ENCODE measurements around the gene ESYT3. TPM values are rescaled to one million over a fixed set of nuclear protein-coding genes. Genes with fewer than 3 reads are reported as not detected.

ESYT3 gene
- total RNA-seq, 1 experiment from 2014 or later = 6.4 TPM

DNA sequence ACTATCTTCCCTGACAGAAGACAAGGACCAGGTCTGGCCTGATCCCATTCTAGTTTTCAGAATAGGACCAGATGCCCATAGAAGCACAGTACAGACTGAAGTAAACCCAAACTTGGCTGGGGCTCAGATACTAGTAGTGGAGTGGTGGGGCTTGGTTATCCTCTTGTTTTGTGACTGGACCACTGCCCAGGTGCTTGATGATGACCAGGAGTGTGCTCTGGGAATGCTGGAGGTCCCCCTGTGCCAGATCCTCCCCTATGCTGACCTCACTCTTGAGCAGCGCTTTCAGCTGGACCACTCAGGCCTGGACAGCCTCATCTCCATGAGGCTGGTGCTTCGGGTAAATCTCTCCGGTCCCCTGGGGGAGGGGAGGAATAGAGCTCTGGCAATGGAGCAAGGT, 36.3 kb downstream of the ESYT3 start:
- H2AFZ ChIP-seq = no peak overlapping the region
- no peak overlapping the region for H3K27ac ChIP-seq
- H3K36me3 ChIP-seq (ENCODE audit: low read depth) = no peaks in the 10 kb centered on the region
- CTCF ChIA-PET = no interaction called here
- no peaks in the 10 kb centered on the region for H3K9me3 ChIP-seq (ENCODE audit: insufficient read depth, low read depth)
- POLR2A ChIA-PET (ENCODE audit: unreplicated experiment) = no interaction called here
- no TSS peak for BruUV-seq (replicated peaks)
- no peaks in the 10 kb centered on the region for H3F3A ChIP-seq (ENCODE audit: insufficient read depth, low read depth)
- TF ChIP-seq, protein P1, sequence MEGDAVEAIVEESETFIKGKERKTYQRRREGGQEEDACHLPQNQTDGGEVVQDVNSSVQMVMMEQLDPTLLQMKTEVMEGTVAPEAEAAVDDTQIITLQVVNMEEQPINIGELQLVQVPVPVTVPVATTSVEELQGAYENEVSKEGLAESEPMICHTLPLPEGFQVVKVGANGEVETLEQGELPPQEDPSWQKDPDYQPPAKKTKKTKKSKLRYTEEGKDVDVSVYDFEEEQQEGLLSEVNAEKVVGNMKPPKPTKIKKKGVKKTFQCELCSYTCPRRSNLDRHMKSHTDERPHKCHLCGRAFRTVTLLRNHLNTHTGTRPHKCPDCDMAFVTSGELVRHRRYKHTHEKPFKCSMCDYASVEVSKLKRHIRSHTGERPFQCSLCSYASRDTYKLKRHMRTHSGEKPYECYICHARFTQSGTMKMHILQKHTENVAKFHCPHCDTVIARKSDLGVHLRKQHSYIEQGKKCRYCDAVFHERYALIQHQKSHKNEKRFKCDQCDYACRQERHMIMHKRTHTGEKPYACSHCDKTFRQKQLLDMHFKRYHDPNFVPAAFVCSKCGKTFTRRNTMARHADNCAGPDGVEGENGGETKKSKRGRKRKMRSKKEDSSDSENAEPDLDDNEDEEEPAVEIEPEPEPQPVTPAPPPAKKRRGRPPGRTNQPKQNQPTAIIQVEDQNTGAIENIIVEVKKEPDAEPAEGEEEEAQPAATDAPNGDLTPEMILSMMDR (conservative IDR thresholded peaks at IDR 0.05) = no peak
- TF ChIP-seq EZH2 (IDR thresholded peaks at IDR 0.05; ENCODE audit: low read depth) = no peak
- no peaks in the 10 kb centered on the region for H4K20me1 ChIP-seq (ENCODE audit: insufficient read depth)
- intact Hi-C loops (cut with micrococcal nuclease; ENCODE audit: unreplicated experiment) = no loop called here
- H3K4me1 ChIP-seq (replicated peaks; ENCODE audit: insufficient read depth) = no peaks in the 10 kb centered on the region
- H3K9me2 ChIP-seq (ENCODE audit: insufficient read depth) = 0 out of 2 replicates have a peak, but pooled peaks cover 4% of the 10 kb centered on the region
- no peak overlapping the region for H3K4me2 ChIP-seq
- no peak overlapping the region for H3K4me3 ChIP-seq
- DNase-seq = no peak
- no peaks in the 10 kb centered on the region for H3K79me2 ChIP-seq (ENCODE audit: low read depth)
- no peaks in the 10 kb centered on the region for H3K27me3 ChIP-seq (ENCODE audit: insufficient read depth, low read depth)

DNA sequence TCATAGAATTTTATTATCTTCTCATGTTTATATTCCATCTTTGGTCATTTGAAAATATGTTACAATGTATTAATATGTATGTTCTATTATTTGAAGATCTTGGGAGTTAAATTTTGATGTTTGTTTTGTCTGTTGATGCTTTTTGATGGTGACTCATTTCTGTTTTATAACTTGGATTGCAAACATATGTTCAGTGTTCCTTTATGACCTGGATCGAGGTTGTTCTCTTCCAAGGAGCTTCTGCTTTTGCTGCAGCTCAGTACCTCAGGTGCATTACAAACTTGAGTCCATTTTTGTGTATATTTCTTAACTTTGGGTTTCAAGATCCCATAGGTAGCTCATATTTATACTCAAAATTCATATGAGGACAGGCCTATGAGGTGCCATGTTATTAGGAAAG, 37.1 kb downstream of the ESYT3 start:
- intact Hi-C loops (cut with micrococcal nuclease; ENCODE audit: unreplicated experiment) = no loop called here
- no peak overlapping the region for H3K4me2 ChIP-seq

DNA sequence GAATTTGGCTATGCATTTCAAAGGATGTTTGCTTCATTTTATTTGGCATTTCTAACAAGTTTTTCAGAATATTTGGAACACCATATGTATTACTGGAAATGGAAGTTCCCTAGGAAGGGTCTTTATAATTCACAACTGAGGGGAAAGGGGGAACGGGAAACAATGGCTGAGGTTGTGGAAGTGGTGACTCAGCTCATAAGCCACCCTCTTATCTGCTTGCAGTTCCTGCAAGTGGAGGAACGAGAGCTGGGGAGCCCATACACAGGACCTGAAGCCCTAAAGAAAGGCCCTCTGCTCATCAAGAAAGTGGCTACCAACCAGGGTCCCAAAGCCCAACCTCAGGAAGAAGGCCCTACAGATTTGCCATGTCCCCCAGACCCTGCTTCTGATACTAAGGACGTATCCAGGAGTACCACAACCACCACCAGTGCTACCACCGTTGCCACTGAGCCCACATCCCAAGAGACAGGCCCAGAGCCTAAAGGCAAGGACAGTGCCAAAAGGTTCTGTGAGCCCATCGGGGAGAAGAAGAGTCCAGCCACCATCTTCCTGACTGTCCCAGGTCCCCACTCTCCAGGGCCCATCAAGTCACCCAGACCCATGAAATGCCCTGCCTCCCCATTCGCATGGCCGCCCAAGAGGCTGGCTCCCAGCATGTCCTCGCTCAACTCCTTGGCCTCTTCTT, 37.9 kb downstream of the ESYT3 start:
- Histone ChIP-seq H3K27me3 (ENCODE audit: insufficient read depth, low read depth) (no peaks in the 10 kb centered on the region), H3K4me1 (replicated peaks; ENCODE audit: insufficient read depth) (no peaks in the 10 kb centered on the region), H3K9me3 (ENCODE audit: insufficient read depth, low read depth) (no peaks in the 10 kb centered on the region), H3K9me2 (ENCODE audit: insufficient read depth) (0 out of 2 replicates have a peak, but pooled peaks cover 4% of the 10 kb centered on the region), H3K79me2 (ENCODE audit: low read depth) (no peaks in the 10 kb centered on the region), H3K4me2 (no peak overlapping the region), H3F3A (ENCODE audit: insufficient read depth, low read depth) (no peaks in the 10 kb centered on the region), H2AFZ (no peak overlapping the region), H3K36me3 (ENCODE audit: low read depth) (no peaks in the 10 kb centered on the region), H3K4me3 (no peak overlapping the region), H3K27ac (no peak overlapping the region), H4K20me1 (ENCODE audit: insufficient read depth) (no peaks in the 10 kb centered on the region)
- BruUV-seq (replicated peaks) = no TSS peak
- ChIA-PET CTCF (interaction anchor here (0.6 kb wide), 2 partner anchors 384 to 464 kb away, joined by 3 to 6 read pairs; no protein-coding TSS in a partner anchor), POLR2A (ENCODE audit: unreplicated experiment) (no interaction called here)
- intact Hi-C loops (cut with micrococcal nuclease; ENCODE audit: unreplicated experiment) = no loop called here
- no peak for TF ChIP-seq EZH2 (IDR thresholded peaks at IDR 0.05; ENCODE audit: low read depth)
- DNase-seq = no peak

More for the DNA sequence above, 37.1 kb downstream of the ESYT3 start:
- Histone ChIP-seq H3K27me3 (ENCODE audit: insufficient read depth, low read depth) (no peaks in the 10 kb centered on the region), H3K9me3 (ENCODE audit: insufficient read depth, low read depth) (no peaks in the 10 kb centered on the region), H4K20me1 (ENCODE audit: insufficient read depth) (no peaks in the 10 kb centered on the region), H3K9me2 (ENCODE audit: insufficient read depth) (0 out of 2 replicates have a peak, but pooled peaks cover 4% of the 10 kb centered on the region), H2AFZ (no peak overlapping the region), H3K27ac (no peak overlapping the region), H3K4me1 (replicated peaks; ENCODE audit: insufficient read depth) (no peaks in the 10 kb centered on the region), H3K36me3 (ENCODE audit: low read depth) (no peaks in the 10 kb centered on the region), H3K79me2 (ENCODE audit: low read depth) (no peaks in the 10 kb centered on the region), H3K4me3 (no peak overlapping the region), H3F3A (ENCODE audit: insufficient read depth, low read depth) (no peaks in the 10 kb centered on the region)
- TF ChIP-seq, protein P1 (conservative IDR thresholded peaks at IDR 0.05) = no peak
- no peak for DNase-seq
- CTCF ChIA-PET = interaction anchor here (0.6 kb wide), 1 partner anchor 383 kb away, joined by 6 read pairs; no protein-coding TSS in a partner anchor
- POLR2A ChIA-PET (ENCODE audit: unreplicated experiment) = no interaction called here
- no TSS peak for BruUV-seq (replicated peaks)

Data from PC-9 (cell line).